Measurements from ENCODE around the gene TIMM23. TPM values are rescaled to one million over a fixed set of nuclear protein-coding genes. Genes with fewer than 3 reads are reported as not detected.

Gene TIMM23
- total and polyA plus RNA-seq, 2 donors (not counting 3 experiments of a cell fraction or from before 2014, with no cell fraction given): 78.1 to 94.6 TPM

DNA sequence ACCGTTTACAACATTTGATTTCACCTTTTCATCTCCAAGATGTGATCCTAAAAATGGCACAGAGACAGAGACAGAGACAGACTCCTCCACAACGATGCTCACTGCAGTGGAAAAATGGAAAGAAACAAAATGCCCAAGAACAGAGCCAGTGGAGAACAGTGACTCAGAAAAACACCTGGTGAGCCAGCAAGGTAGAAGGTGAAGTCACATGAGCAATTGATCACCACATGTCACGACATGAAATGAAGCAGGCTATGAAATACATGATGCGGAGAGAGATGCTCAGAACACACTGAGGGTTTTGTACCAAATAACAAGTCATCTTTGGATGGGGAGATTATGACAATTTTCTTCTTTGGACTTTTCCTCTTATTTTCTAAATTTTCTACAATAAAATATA lies 70.2 kb downstream of the TIMM23 start:
- Histone ChIP-seq H4K20me1 (replicated peaks; ENCODE audit: control insufficient read depth, extremely low read depth, insufficient read depth, low read length) (no peaks in the 10 kb centered on the region), H2AFZ (ENCODE audit: low read depth, low read length) (no peak overlapping the region), H3K79me2 (ENCODE audit: control insufficient read depth, insufficient read depth, low read length) (no peaks in the 10 kb centered on the region), H3K4me2 (ENCODE audit: insufficient read depth, low read length) (no peak overlapping the region), H3K9me1 (replicated peaks; ENCODE audit: control insufficient read depth, extremely low read depth, insufficient read depth, low read length) (no peaks in the 10 kb centered on the region), H3K27ac (ENCODE audit: insufficient read depth, low read depth, low read length) (no peak overlapping the region), H3K4me1 (ENCODE audit: control insufficient read depth, extremely low read depth, insufficient read depth, low read length) (no peaks in the 10 kb centered on the region), H3K9ac (replicated peaks; ENCODE audit: extremely low read depth, insufficient read depth, low read length) (no peak overlapping the region), H3K36me3 (ENCODE audit: control insufficient read depth in 2 of 2, extremely low read depth in 1 of 2, insufficient read depth in 2 of 2, low read length in 2 of 2) (no peaks in the 10 kb centered on the region), H3K9me3 (replicated peaks; ENCODE audit: control insufficient read depth, insufficient read depth, low read length) (no peaks in the 10 kb centered on the region), H3K27me3 (ENCODE audit: control insufficient read depth in 2 of 2, insufficient read depth in 2 of 2, low read length in 2 of 2) (peaks cover 7 to 10% of the 10 kb centered on the region in 2 experiments), H3K4me3 (replicated peaks in 1 of 3; ENCODE audit: insufficient read depth in 1 of 3, low read depth in 1 of 3, low read length in 3 of 3) (no peak overlapping the region)
- ChIA-PET POLR2A (no interaction called here), CTCF (no interaction called here)
- TF ChIP-seq POLR2AphosphoS5 (IDR thresholded peaks at IDR 0.05; ENCODE audit: insufficient read depth, low read depth, low read length): no peak
- no peak for TF ChIP-seq POLR2A (IDR thresholded peaks at IDR 0.05; ENCODE audit: low read depth, low read length)
- TF ChIP-seq FOS (IDR thresholded peaks at IDR 0.05; ENCODE audit: borderline replicate concordance, insufficient read depth, low read length): no peak
- TF ChIP-seq, protein P1, sequence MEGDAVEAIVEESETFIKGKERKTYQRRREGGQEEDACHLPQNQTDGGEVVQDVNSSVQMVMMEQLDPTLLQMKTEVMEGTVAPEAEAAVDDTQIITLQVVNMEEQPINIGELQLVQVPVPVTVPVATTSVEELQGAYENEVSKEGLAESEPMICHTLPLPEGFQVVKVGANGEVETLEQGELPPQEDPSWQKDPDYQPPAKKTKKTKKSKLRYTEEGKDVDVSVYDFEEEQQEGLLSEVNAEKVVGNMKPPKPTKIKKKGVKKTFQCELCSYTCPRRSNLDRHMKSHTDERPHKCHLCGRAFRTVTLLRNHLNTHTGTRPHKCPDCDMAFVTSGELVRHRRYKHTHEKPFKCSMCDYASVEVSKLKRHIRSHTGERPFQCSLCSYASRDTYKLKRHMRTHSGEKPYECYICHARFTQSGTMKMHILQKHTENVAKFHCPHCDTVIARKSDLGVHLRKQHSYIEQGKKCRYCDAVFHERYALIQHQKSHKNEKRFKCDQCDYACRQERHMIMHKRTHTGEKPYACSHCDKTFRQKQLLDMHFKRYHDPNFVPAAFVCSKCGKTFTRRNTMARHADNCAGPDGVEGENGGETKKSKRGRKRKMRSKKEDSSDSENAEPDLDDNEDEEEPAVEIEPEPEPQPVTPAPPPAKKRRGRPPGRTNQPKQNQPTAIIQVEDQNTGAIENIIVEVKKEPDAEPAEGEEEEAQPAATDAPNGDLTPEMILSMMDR (IDR thresholded peaks at IDR 0.05; ENCODE audit: extremely low read depth in 1 of 2, insufficient read depth in 1 of 2, low read depth in 1 of 2, low read length in 2 of 2): no peak
- TF ChIP-seq JUN (IDR thresholded peaks at IDR 0.05; ENCODE audit: borderline replicate concordance, insufficient read depth, insufficient read length, low read depth): no peak
- no peak for TF ChIP-seq EZH2 (IDR thresholded peaks at IDR 0.05; ENCODE audit: borderline replicate concordance, low read depth, low read length, severe bottlenecking)
- TF ChIP-seq, protein P2, sequence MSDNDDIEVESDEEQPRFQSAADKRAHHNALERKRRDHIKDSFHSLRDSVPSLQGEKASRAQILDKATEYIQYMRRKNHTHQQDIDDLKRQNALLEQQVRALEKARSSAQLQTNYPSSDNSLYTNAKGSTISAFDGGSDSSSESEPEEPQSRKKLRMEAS (IDR thresholded peaks at IDR 0.05; ENCODE audit: insufficient read depth, insufficient read length): no peak
- TF ChIP-seq GATA2 (IDR thresholded peaks at IDR 0.05; ENCODE audit: insufficient read depth, insufficient read length, low read depth, low read length): no peak
- no peak for TF ChIP-seq MYC (IDR thresholded peaks at IDR 0.05; ENCODE audit: low read depth, low read length)
- dilution Hi-C loops (cut with MboI; ENCODE audit: extremely low pct_ligation_motif_present, low sequenced_read_pairs): no loop called here
- FAIRE-seq (no peak), DNase-seq (ENCODE audit: low read depth, low spot score) (no peak)
- intact Hi-C loops (cut with micrococcal nuclease): no loop called here
- BruUV-seq (replicated peaks): no TSS peak

Data from endothelial cell of umbilical vein (primary cell).